Activated CD4-positive, CD25-positive, alpha-beta regulatory T cell treated with anti-CD3 and anti-CD28 coated beads, Interleukin-2, amount 50 U/mL, for 16 hours (primary cell): ENCODE data around the gene LCN9.

Experiments used
- DNase-seq: peaks from one replicate; pipeline ENCODE4 v3.0.0-alpha.2; 2020; ENCODE audit warnings: low read depth, low spot score

Gene LCN9

GRCh38 chr9:135698236-135698635 is 35.1 kb downstream of the LCN9 start:
- DNase-seq: no peak

GRCh38 chr9:135698767-135699166 is 35.7 kb downstream of the LCN9 start:
- no peak for DNase-seq

- DNase-seq: no peak
These were observed 36.3 kb downstream of the LCN9 start, which contains the start of gene SOHLH1 for GRCh38 chr9:135699440-135699839. SOHLH1 (minus strand) TSS chr9:135699481; CDS start chr9:135699467, 14 bp downstream.

- no peak for DNase-seq
These were observed 37.4 kb downstream of the LCN9 start for GRCh38 chr9:135700525-135700924.

GRCh38 chr9:135701067-135701958 is 38.2 kb downstream of the LCN9 start:
- DNase-seq: no peak

- no peak for DNase-seq
These were observed 39.0 kb downstream of the LCN9 start, which contains the start of gene KCNT1 for GRCh38 chr9:135701959-135702721. KCNT1 (plus strand) TSS chr9:135702185; CDS start chr9:135702259, 74 bp downstream.

- DNase-seq: no peak
These were observed 40.6 kb downstream of the LCN9 start for GRCh38 chr9:135703726-135704125.

GRCh38 chr9:135704483-135704882 is 41.4 kb downstream of the LCN9 start:
- DNase-seq: no peak

- no peak for DNase-seq
These were observed 42.3 kb downstream of the LCN9 start for GRCh38 chr9:135705376-135705775.

- DNase-seq: no peak
These were observed 43.2 kb downstream of the LCN9 start for GRCh38 chr9:135706288-135706687.

GRCh38 chr9:135707252-135708138 is 44.4 kb downstream of the LCN9 start:
- no peak for DNase-seq

- DNase-seq: no peak
These were observed 45.1 kb downstream of the LCN9 start for GRCh38 chr9:135708164-135708563.

- no peak for DNase-seq
These were observed 48.3 kb downstream of the LCN9 start for GRCh38 chr9:135711391-135711790.

- no peak for DNase-seq
These were observed 48.8 kb downstream of the LCN9 start for GRCh38 chr9:135711881-135712280.

- DNase-seq: no peak
These were observed 49.6 kb downstream of the LCN9 start for GRCh38 chr9:135712613-135713295.

- no peak for DNase-seq
These were observed 51.3 kb downstream of the LCN9 start for GRCh38 chr9:135714242-135715055.

GRCh38 chr9:135715056-135715595 is 52.0 kb downstream of the LCN9 start:
- DNase-seq: no peak

GRCh38 chr9:135716045-135716444 is 52.9 kb downstream of the LCN9 start:
- no peak for DNase-seq
